Fibroblast of lung (primary cell): Measurements from ENCODE around the gene AOX1. TPM values are rescaled to one million over a fixed set of nuclear protein-coding genes. Genes with fewer than 3 reads are reported as not detected.
A peak's percentile ranks its signal among the peaks of the same experiment; 100 is the strongest.
"Not testable (repeated sequence)": the region's sequence is repeated elsewhere in the genome, so short reads cannot be mapped to it uniquely, and the experiment has no call there.

Source experiments
- DNase-seq, 2 donors: peaks; one replicate each; pipeline versions ENCODE4 v3.0.0 to v3.0.0-alpha.2; 2010; ENCODE audit warnings: low read depth in 2 of 2
- H2AFZ ChIP-seq: 2 replicates; pipeline ENCODE4 v1.5.1; 2012; ENCODE audit warnings: low read length, control low read depth, inconsistent platforms
- H3K27ac ChIP-seq: 2 replicates; pipeline ENCODE4 v1.5.1; 2011; ENCODE audit warnings: low read length, control low read depth; ENCODE audit not compliant: insufficient read depth
- H3K27me3 ChIP-seq: 2 replicates; pipeline ENCODE4 v1.5.1; 2011; ENCODE audit warnings: mild to moderate bottlenecking, low read length; ENCODE audit not compliant: control insufficient read depth, insufficient read depth
- H3K36me3 ChIP-seq: 2 replicates; pipeline ENCODE4 v1.5.1; 2011; ENCODE audit warnings: low read length; ENCODE audit not compliant: control insufficient read depth, insufficient read depth
- H3K4me1 ChIP-seq: 2 replicates; pipeline ENCODE4 v1.5.1; 2011; ENCODE audit warnings: low read length; ENCODE audit not compliant: control insufficient read depth, insufficient read depth; ENCODE audit errors: extremely low read depth
- H3K4me2 ChIP-seq: 2 replicates; pipeline ENCODE4 v1.5.1; 2011; ENCODE audit warnings: low read length, control low read depth; ENCODE audit not compliant: insufficient read depth; ENCODE audit errors: extremely low read depth
- H3K4me3 ChIP-seq, 4 experiments: fragments of 200-600 bp in 1 of 4; sonication (generic) in 1 of 4; replicated peaks in 1 of 4; 2 replicates each; pipeline ENCODE4 v1.5.1; 2011 to 2016; ENCODE audit warnings: low read length in 4 of 4, low read depth in 3 of 4, mild to moderate bottlenecking in 3 of 4, control low read depth in 2 of 4, inconsistent platforms in 1 of 4, mixed read lengths in 1 of 4; ENCODE audit not compliant: insufficient read depth in 1 of 4; ENCODE audit errors: control extremely low read depth in 1 of 4
- H3K79me2 ChIP-seq: 2 replicates; pipeline ENCODE4 v1.5.1; 2012; ENCODE audit warnings: mild to moderate bottlenecking, low read length, inconsistent platforms; ENCODE audit not compliant: control insufficient read depth, insufficient read depth
- H3K9ac ChIP-seq: 2 replicates; pipeline ENCODE4 v1.5.1; 2011; ENCODE audit warnings: mild to moderate bottlenecking, low read length, control low read depth; ENCODE audit not compliant: insufficient read depth
- H3K9me3 ChIP-seq: 2 replicates; pipeline ENCODE4 v1.5.1; 2012; ENCODE audit warnings: low read depth, low read length; ENCODE audit not compliant: control insufficient read depth, insufficient read depth
- H4K20me1 ChIP-seq: 2 replicates; pipeline ENCODE4 v1.5.1; 2011; ENCODE audit warnings: low read length; ENCODE audit not compliant: control insufficient read depth, insufficient read depth; ENCODE audit errors: extremely low read depth
- CTCF ChIP-seq, 2 donors: IDR thresholded peaks in 1 of 2; conservative IDR thresholded peaks in 1 of 2; 1 replicate in 1 of 2; 2 replicates in 1 of 2; pipeline ENCODE4 v1.5.1; 2011 to 2012; ENCODE audit warnings: low read length in 2 of 2, control low read depth in 1 of 2, inconsistent platforms in 1 of 2, low read depth in 1 of 2, mild to moderate bottlenecking in 1 of 2
- EZH2 ChIP-seq: IDR thresholded peaks from 2 replicates; pipeline ENCODE4 v1.5.1; 2012; ENCODE audit warnings: low read length, control low read depth, mild to moderate bottlenecking; ENCODE audit errors: missing control alignments
- polyA plus RNA-seq, 2 donors: library from polyadenylated mRNA; depleted of rRNA in 1 of 2; stranded (reverse) in 1 of 2; unstranded in 1 of 2; fragments of >200 nt; gene quantifications; 2 replicates each; pipeline ENCODE4 v1.2.1, GENCODE V29; 2011 to 2012; ENCODE audit warnings: missing spikeins in 1 of 2
- total RNA-seq: library from RNA; depleted of rRNA; stranded (reverse); fragments of >200 nt; gene quantifications from 2 replicates; pipeline ENCODE4 v1.2.1, GENCODE V29; 2014

The AOX1 gene
- total and polyA plus RNA-seq, 2 donors (not counting 1 experiment from before 2014, with no cell fraction given) = 39.4 to 65.1 TPM

- no peaks in the 10 kb centered on the region for H3K79me2 ChIP-seq
- DNase-seq = no peak
- H3K4me1 ChIP-seq = peaks cover 3% of the 10 kb centered on the region
- no peak overlapping the region for H3K4me3 ChIP-seq
- no peaks in the 10 kb centered on the region for H3K36me3 ChIP-seq
- no peak overlapping the region for H2AFZ ChIP-seq
- H3K9ac ChIP-seq = no peak overlapping the region
- no peaks in the 10 kb centered on the region for H3K27me3 ChIP-seq
- no peak for TF ChIP-seq CTCF (conservative IDR thresholded peaks at IDR 0.05 in 1 of 2, IDR thresholded peaks at IDR 0.05 in 1 of 2; ENCODE audit: low read depth in 1 of 2, low read length in 2 of 2)
- no peak for TF ChIP-seq EZH2
- H3K9me3 ChIP-seq = no peaks in the 10 kb centered on the region
- no peaks in the 10 kb centered on the region for H4K20me1 ChIP-seq
- H3K27ac ChIP-seq = peak overlapping the region; percentile 59
- H3K4me2 ChIP-seq = no peak overlapping the region
Measured at GRCh38 chr2:200713704-200714064, 127.9 kb downstream of the AOX1 start.

- H3K9ac ChIP-seq, H4K20me1 ChIP-seq, H3K4me3 ChIP-seq, DNase-seq, H3K4me1 ChIP-seq, H3K4me2 ChIP-seq, H3K27ac ChIP-seq, H3K27me3 ChIP-seq, H3K79me2 ChIP-seq, H3K36me3 ChIP-seq, H2AFZ ChIP-seq, H3K9me3 ChIP-seq: not testable (repeated sequence)
Measured at GRCh38 chr2:200715014-200715413, 129.2 kb downstream of the AOX1 start.

GRCh38 chr2:200716386-200716785 lies 130.6 kb downstream of the AOX1 start:
- peaks cover 3% of the 10 kb centered on the region for H3K4me1 ChIP-seq
- H2AFZ ChIP-seq = no peak overlapping the region
- TF ChIP-seq CTCF (conservative IDR thresholded peaks at IDR 0.05 in 1 of 2, IDR thresholded peaks at IDR 0.05 in 1 of 2; ENCODE audit: low read depth in 1 of 2, low read length in 2 of 2) (no peak), EZH2 (no peak)
- no peak overlapping the region for H3K27ac ChIP-seq
- no peak for DNase-seq
- no peaks in the 10 kb centered on the region for H3K9me3 ChIP-seq
- no peaks in the 10 kb centered on the region for H3K36me3 ChIP-seq
- H3K9ac ChIP-seq = no peak overlapping the region
- no peaks in the 10 kb centered on the region for H3K79me2 ChIP-seq
- no peak overlapping the region for H3K4me3 ChIP-seq
- H3K4me2 ChIP-seq = no peak overlapping the region
- H4K20me1 ChIP-seq = no peaks in the 10 kb centered on the region
- no peaks in the 10 kb centered on the region for H3K27me3 ChIP-seq

Other genes starting within 250 kb of the AOX1 start
- gene KCTD18, start 75.9 kb upstream of the AOX1 start, total RNA-seq = 24.9 and 29.4 TPM in 2 replicates
- 9.9 and 14.0 TPM in 2 replicates for gene KCTD18, start 75.9 kb upstream of the AOX1 start, polyA plus RNA-seq
- 2.8 and 5.4 TPM in 2 replicates for gene SGO2, start 59.8 kb upstream of the AOX1 start, total RNA-seq
- gene SGO2, start 59.8 kb upstream of the AOX1 start, polyA plus RNA-seq = 6.9 and 15.5 TPM in 2 replicates
- 425 and 429 TPM in 2 replicates for gene BZW1, start 225.9 kb downstream of the AOX1 start, total RNA-seq
- 296 and 325 TPM in 2 replicates for gene BZW1, start 225.9 kb downstream of the AOX1 start, polyA plus RNA-seq